Neural cell (in vitro differentiated cells): ENCODE results near the gene BANP. TPM values are rescaled to one million over a fixed set of nuclear protein-coding genes. Genes with fewer than 3 reads are reported as not detected.
"Not testable (repeated sequence)": the region's sequence is repeated elsewhere in the genome, so short reads cannot be mapped to it uniquely, and the experiment has no call there.

ENCODE experiments used
- H2AFZ ChIP-seq: fragments of 200-600, 300-800 bp; sonication (generic), shearing (Covaris generic); 2 replicates; pipeline ENCODE4 v1.6.0; 2014; ENCODE audit warnings: low read depth, mild to moderate bottlenecking, antibody characterized with exemption, low read length, moderate library complexity
- H3F3A ChIP-seq: fragments of 200-600 bp; shearing (Covaris generic); 2 replicates; pipeline ENCODE4 v1.6.1; 2016; ENCODE audit warnings: mild to moderate bottlenecking, moderate library complexity, mixed read lengths, antibody characterized with exemption, low read length; ENCODE audit not compliant: insufficient read depth, poor library complexity, severe bottlenecking
- H3K27ac ChIP-seq: fragments of 200-600, 300-800 bp; sonication (generic), shearing (Covaris generic); 2 replicates; pipeline ENCODE4 v1.5.1; 2014; ENCODE audit warnings: mild to moderate bottlenecking, low read length, moderate library complexity
- H3K27me3 ChIP-seq: fragments of 300-800, 200-600 bp; sonication (generic), shearing (Covaris generic); 2 replicates; pipeline ENCODE4 v1.6.0; 2014; ENCODE audit warnings: mild to moderate bottlenecking, low read depth, low read length, moderate library complexity; ENCODE audit not compliant: insufficient read depth
- H3K36me3 ChIP-seq: fragments of 300-800, 200-600 bp; sonication (generic), shearing (Covaris generic); 2 replicates; pipeline ENCODE4 v1.5.1; 2014; ENCODE audit warnings: mild to moderate bottlenecking, antibody characterized with exemption, low read length, moderate library complexity; ENCODE audit not compliant: insufficient read depth
- H3K4me2 ChIP-seq: fragments of 300-800, 200-600 bp; sonication (generic), shearing (Covaris generic); 2 replicates; pipeline ENCODE4 v1.6.0; 2014; ENCODE audit warnings: mild to moderate bottlenecking, low read length
- H3K4me3 ChIP-seq: fragments of 300-800, 200-600 bp; sonication (generic), shearing (Covaris generic); 2 replicates; pipeline ENCODE4 v1.5.1; 2014; ENCODE audit warnings: mild to moderate bottlenecking, low read length, moderate library complexity
- H3K79me2 ChIP-seq: fragments of 200-600 bp; shearing (Covaris generic); replicated peaks from 2 replicates; pipeline ENCODE4 v1.6.0; 2014; ENCODE audit warnings: mild to moderate bottlenecking, low read length, moderate library complexity; ENCODE audit not compliant: insufficient read depth
- H3K9ac ChIP-seq: fragments of 300-800, 200-600 bp; sonication (generic), shearing (Covaris generic); 2 replicates; pipeline ENCODE4 v1.6.1; 2016; ENCODE audit warnings: mild to moderate bottlenecking, low read length, mixed read lengths
- H3K9me2 ChIP-seq: fragments of 200-600 bp; shearing (Covaris generic); 2 replicates; pipeline ENCODE4 v1.6.1; 2016; ENCODE audit warnings: mild to moderate bottlenecking, low read length, mixed read lengths; ENCODE audit not compliant: insufficient read depth
- H3K9me3 ChIP-seq: fragments of 200-600, 300-800 bp; sonication (generic), shearing (Covaris generic); 2 replicates; pipeline ENCODE4 v1.6.1; 2016; ENCODE audit warnings: mild to moderate bottlenecking, mixed run types, low read length, moderate library complexity, mixed read lengths
- H4K20me1 ChIP-seq: fragments of 200-600 bp; shearing (Covaris generic); 2 replicates; pipeline ENCODE4 v1.6.1; 2016; ENCODE audit warnings: mild to moderate bottlenecking, mixed run types; ENCODE audit not compliant: insufficient read depth
- CTCF ChIP-seq: fragments of 450-650 bp; IDR thresholded peaks from 2 replicates; pipeline ENCODE4 v1.5.1; 2014; ENCODE audit warnings: antibody characterized with exemption, mild to moderate bottlenecking, moderate library complexity; ENCODE audit not compliant: poor library complexity, severe bottlenecking
- EP300 ChIP-seq: fragments of 450-650 bp; conservative IDR thresholded peaks from 2 replicates; pipeline ENCODE4 v1.6.1; 2014; ENCODE audit warnings: antibody characterized with exemption, mild to moderate bottlenecking, moderate library complexity; ENCODE audit not compliant: poor library complexity, severe bottlenecking
- EZH2 ChIP-seq: fragments of 200-600, 300-800 bp; shearing (Covaris generic), sonication (generic); IDR thresholded peaks from 2 replicates; pipeline ENCODE4 v1.6.1; 2014; ENCODE audit warnings: antibody characterized with exemption, low read length, borderline replicate concordance, mild to moderate bottlenecking; ENCODE audit not compliant: insufficient read depth, poor library complexity, severe bottlenecking
- MXI1 ChIP-seq: fragments of 450-650 bp; conservative IDR thresholded peaks from 2 replicates; pipeline ENCODE4 v1.6.1; 2014; ENCODE audit warnings: antibody characterized with exemption, mild to moderate bottlenecking; ENCODE audit not compliant: poor library complexity, severe bottlenecking
- POLR2AphosphoS5 ChIP-seq: IDR thresholded peaks from 2 replicates; pipeline ENCODE4 v1.6.1; 2012
- RAD21 ChIP-seq: fragments of 450-650 bp; conservative IDR thresholded peaks from 2 replicates; pipeline ENCODE4 v1.6.1; 2014; ENCODE audit warnings: antibody characterized with exemption, mild to moderate bottlenecking, moderate library complexity
- REST ChIP-seq: IDR thresholded peaks from 2 replicates; pipeline ENCODE4 v1.6.1; 2012; ENCODE audit warnings: borderline replicate concordance
- SMC3 ChIP-seq: fragments of 450-650 bp; conservative IDR thresholded peaks from 2 replicates; pipeline ENCODE4 v1.6.1; 2014; ENCODE audit warnings: antibody characterized with exemption, mild to moderate bottlenecking, moderate library complexity; ENCODE audit not compliant: poor library complexity
- TAF1 ChIP-seq: IDR thresholded peaks from 2 replicates; pipeline ENCODE4 v1.6.1; 2012; ENCODE audit warnings: low read depth
- polyA plus RNA-seq: library from polyadenylated mRNA; depleted of rRNA; stranded (reverse); fragments of >200 nt; gene quantifications from 2 replicates; pipeline ENCODE4 v1.2.3, GENCODE V29; 2014

Gene BANP
- polyA plus RNA-seq, 1 donor from 2014 or later: 20.6 TPM

- not testable (repeated sequence) for H3K27ac ChIP-seq, H3K4me2 ChIP-seq, H3K9ac ChIP-seq, H3K9me3 ChIP-seq, H2AFZ ChIP-seq, H3K27me3 ChIP-seq, H3F3A ChIP-seq, H3K79me2 ChIP-seq, H4K20me1 ChIP-seq, H3K36me3 ChIP-seq, H3K9me2 ChIP-seq, H3K4me3 ChIP-seq
Observed at GRCh38 chr16:88096659-88097058, 145.4 kb downstream of the BANP start.

- H3K4me2 ChIP-seq, H3F3A ChIP-seq, H3K36me3 ChIP-seq, H3K9me2 ChIP-seq, H3K9me3 ChIP-seq, H3K79me2 ChIP-seq, H3K4me3 ChIP-seq, H3K27ac ChIP-seq, H4K20me1 ChIP-seq, H3K9ac ChIP-seq, H3K27me3 ChIP-seq, H2AFZ ChIP-seq: not testable (repeated sequence)
Observed at GRCh38 chr16:88098731-88099562, 147.7 kb downstream of the BANP start.

GRCh38 chr16:88099563-88099890 is 148.3 kb downstream of the BANP start:
- Histone ChIP-seq H3K9me3 (no peaks in the 10 kb centered on the region), H3K9ac (no peak overlapping the region), H3K4me3 (no peak overlapping the region), H2AFZ (no peak overlapping the region), H3K36me3 (no peaks in the 10 kb centered on the region), H3K79me2 (no peaks in the 10 kb centered on the region), H4K20me1 (no peaks in the 10 kb centered on the region), H3F3A (no peaks in the 10 kb centered on the region), H3K27me3 (no peaks in the 10 kb centered on the region), H3K27ac (no peak overlapping the region), H3K9me2 (no peaks in the 10 kb centered on the region), H3K4me2 (no peak overlapping the region)
- TF ChIP-seq MXI1 (no peak), TAF1 (no peak), REST (no peak), POLR2AphosphoS5 (no peak), EZH2 (no peak), RAD21 (no peak), CTCF (no peak), SMC3 (no peak), EP300 (no peak)

- not testable (repeated sequence) for H3K4me3 ChIP-seq, H2AFZ ChIP-seq, H3K4me2 ChIP-seq, H3K9me3 ChIP-seq, H3K36me3 ChIP-seq, H4K20me1 ChIP-seq, H3K79me2 ChIP-seq, H3K27me3 ChIP-seq, H3K27ac ChIP-seq, H3F3A ChIP-seq, H3K9ac ChIP-seq, H3K9me2 ChIP-seq
Observed at GRCh38 chr16:88099956-88100355, 148.7 kb downstream of the BANP start.

GRCh38 chr16:88100801-88101622 is 149.8 kb downstream of the BANP start:
- H3K4me3 ChIP-seq: peak overlapping the region; percentile 38
- not testable (repeated sequence) for H3K79me2 ChIP-seq, H3K27me3 ChIP-seq, H4K20me1 ChIP-seq, H3K9ac ChIP-seq, H3K27ac ChIP-seq, H3K9me3 ChIP-seq, H2AFZ ChIP-seq, H3K36me3 ChIP-seq, H3K9me2 ChIP-seq, H3F3A ChIP-seq, H3K4me2 ChIP-seq
